AG08395 (cell line): ENCODE measurements around the gene PPIL4.
"Not testable (repeated sequence)": the region's sequence is repeated elsewhere in the genome, so short reads cannot be mapped to it uniquely, and the experiment has no call there.

Experiments
- DNase-seq: peaks from one replicate; pipeline ENCODE4 v3.0.0; 2012; ENCODE audit warnings: mixed read lengths, low spot score

PPIL4 gene

GRCh38 chr6:149483334-149483725, 62.5 kb downstream of the PPIL4 start:
- no peak for DNase-seq

DNA sequence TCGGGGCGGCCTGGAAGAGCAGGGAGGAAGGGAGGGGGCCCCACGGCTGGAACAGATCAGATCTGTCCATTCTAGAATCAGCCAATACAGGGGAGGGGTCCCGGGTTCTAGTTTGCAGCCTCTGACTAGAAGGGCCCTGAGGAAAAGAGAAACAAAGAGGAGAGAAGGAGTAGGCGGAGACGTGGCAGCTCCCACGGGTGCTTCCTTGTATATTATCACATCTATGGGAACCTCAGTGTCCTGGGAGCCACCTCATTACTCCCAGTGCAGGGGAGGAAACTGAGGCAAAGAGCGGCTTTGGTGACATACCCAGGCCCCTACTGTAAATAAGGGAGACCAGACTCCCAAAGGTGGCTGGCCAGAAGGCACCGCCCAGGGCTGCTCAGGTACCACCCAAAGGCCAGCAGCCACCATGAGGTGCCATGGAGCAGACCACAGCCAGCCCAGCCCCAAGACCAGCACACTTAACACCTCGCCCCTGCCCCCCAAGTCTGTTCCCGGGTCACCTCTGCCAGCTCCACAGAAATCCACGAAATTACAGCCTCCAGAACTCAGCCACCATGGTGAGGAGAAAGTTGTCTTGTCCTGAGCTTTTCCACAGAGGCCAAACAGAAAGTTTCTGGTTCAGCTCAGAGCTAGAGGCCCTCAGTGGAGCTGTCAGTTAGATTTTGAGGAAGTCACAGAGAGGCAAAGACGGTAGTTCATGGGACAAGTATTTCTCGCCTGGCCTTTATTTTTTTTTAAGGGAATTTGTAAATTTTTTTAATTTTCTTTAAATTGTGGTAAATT, 63.1 kb downstream of the PPIL4 start:
- DNase-seq = no peak

GRCh38 chr6:149480502-149481280, 65.2 kb downstream of the PPIL4 start:
- DNase-seq = no peak

DNA sequence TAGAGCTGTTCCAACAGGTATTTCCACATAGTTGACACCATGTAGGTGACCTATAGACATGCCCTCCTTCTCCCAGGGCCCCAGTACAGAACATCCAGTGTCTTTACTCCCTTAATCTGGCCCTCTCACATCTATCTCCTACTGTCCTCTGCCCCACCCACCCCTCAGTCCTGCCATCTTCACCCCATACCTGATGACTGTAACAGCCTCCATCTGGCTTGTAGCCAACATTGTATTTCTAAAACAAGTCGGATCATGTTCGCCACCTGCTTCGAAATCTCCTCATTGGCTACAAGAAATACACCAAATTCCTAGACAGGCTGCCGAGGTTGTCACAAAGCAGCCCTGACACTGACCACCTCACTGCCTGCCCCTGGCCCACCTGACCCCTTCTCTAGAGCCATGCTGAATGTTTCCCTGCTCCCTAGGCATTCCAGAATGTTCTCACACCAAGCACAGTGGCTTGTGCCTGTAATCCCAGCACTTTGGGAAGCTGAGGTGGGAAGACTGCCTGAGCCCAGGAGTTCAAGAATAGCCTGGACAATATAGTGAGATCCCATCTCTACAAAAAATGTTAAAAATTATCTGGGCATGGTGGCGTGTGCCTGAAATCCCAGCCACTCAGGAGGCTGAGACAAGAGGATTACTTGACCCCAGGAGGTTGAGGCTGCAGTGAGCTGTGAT, 67.1 kb downstream of the PPIL4 start:
- no peak for DNase-seq

- DNase-seq = no peak
Measured at GRCh38 chr6:149477544-149477943, 68.3 kb downstream of the PPIL4 start.

GRCh38 chr6:149476789-149477455, 68.9 kb downstream of the PPIL4 start:
- no peak for DNase-seq

DNA sequence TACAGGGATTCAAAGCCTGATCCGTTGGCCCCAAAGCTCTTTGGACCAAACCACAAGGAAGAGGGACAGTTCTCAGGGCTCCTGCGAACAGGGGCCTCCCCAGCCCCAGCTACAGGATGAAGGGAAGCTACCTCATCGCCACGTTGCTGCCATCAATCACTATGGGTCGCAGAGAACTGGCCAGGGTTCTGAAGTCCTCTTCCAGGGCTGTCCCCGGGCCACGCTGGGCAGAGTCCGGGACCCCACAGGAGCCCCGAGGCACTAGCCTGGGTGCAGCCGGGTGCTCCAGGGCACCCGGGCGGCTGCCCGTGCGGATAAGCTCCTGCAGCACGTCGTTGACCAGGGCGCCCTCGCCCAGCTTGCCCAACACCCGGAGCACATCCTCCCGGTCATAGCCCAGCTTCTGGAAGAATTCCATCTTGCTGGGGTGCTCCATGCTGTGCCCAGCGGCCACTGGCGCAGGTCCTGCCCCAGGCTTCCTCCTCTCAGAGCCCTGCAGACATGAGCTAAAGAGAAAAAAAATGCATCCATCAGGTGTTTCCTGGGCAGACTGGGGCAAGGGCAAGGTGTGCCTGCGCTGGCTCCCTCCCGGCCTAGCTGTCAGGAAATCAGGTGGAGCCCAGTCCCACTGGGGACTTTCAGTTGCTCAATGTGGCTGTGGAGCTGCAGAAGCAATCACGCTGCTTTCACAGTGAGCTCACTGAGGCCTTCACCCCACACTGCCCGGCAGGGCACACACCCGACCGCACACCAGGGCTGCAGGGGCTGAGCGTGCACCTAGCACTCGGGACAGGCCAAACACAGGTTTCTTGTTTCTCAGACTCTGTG, 71.5 kb downstream of the PPIL4 start:
- DNase-seq = no peak

GRCh38 chr6:149473080-149474052, 72.5 kb downstream of the PPIL4 start:
- DNase-seq = no peak

DNA sequence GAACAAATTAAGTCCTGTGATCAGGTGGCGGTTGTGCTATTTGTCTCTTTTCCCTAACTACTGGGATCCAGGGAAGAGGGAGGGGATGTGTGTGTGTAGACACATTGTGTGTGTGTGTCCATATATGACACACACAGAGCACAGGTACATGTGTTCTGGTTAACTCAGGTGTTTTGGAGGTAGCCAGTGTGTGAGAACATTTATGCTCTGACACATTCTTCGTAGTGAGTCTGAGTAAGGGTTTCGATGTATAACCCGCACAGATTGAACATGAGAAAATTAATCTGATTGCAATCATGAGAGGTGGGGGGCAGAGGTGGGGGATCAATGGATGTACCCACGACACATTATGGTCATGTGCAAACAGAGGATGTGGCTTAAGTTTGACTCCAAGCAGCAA, 73.6 kb downstream of the PPIL4 start:
- DNase-seq = no peak

GRCh38 chr6:149471801-149472200, 74.0 kb downstream of the PPIL4 start:
- DNase-seq = no peak

GRCh38 chr6:149470948-149471347, 74.9 kb downstream of the PPIL4 start:
- DNase-seq = no peak

GRCh38 chr6:149468179-149468578, 77.7 kb downstream of the PPIL4 start:
- DNase-seq = no peak

DNA sequence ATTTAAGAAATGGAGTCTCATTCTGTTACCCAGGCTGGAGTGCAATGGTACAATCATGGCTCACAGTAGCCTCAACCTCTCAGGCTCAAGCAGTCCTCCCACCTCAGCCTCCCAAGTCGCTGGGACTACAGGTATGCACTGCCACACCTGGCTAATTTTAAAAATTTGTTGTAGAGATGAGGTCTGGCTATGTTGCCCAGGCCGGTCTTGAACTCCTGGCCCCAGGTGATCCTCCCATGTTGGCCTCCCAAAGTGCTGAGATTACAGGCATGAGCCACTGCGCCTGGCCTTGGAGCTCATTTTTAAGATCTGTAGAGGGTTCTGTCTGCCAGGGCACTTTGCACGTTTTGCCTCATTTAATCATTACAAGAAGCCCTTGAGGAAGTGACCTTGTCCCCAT, 78.6 kb downstream of the PPIL4 start:
- no peak for DNase-seq

GRCh38 chr6:149464411-149464810, 81.4 kb downstream of the PPIL4 start:
- DNase-seq = no peak

DNA sequence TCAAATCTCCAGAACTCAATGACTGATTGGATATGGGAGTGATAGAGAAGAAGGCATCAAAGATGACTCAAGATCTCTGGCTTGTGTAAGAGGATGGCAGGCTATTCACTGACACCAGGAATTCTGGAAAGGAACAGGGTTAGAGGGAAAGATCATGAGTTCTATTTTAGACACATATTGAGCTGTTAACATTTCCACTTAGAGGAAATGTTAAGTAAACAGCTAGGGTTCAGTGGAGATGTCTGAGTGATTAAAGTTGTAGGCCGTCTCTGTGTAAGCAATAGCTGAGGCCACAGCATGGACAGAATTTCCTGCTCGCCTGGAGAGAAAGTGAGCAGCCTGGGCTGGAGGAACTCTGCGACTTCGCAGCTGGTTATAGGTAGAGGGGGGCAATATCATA, 82.1 kb downstream of the PPIL4 start:
- DNase-seq = no peak

DNA sequence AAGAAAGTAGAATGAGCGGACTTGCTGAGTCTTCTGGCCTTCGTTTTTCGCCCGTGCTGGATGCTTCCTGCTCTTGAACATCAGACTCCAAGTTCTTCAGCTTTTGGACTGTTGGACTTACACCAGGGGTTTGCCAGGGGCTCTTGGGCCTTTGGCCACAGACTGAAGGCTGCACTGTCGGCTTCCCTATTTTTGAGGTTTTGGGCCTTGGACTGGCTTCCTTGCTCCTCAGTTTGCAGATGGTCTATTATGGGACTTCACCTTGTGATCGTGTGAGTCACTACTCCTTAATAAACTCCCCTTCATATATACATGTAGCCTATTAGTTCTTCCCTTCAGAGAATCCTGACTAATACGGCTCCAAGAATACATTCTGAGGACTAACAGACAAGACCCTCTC, 83.1 kb downstream of the PPIL4 start:
- not testable (repeated sequence) for DNase-seq

- no peak for DNase-seq
Measured at GRCh38 chr6:149461670-149462069, 84.2 kb downstream of the PPIL4 start.

DNA sequence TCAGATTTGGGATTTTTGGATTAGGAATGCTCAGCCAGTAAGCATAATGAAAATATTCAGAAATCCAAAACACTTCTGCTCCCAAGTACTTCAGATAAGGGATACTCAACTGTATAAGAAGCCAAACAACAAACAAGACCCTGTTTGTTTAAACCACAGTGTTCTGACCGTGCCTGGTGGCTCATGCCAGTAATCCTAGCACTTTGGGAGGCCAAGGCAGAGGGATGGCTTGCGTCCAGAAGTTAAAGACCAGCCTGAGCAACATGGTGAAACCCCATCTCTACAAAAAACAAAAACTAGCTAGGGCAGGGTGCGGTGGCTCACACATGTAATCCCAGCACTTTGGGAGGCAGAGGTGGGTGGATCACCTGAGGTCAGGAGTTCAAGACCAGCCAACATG, 85.6 kb downstream of the PPIL4 start:
- not testable (repeated sequence) for DNase-seq

DNA sequence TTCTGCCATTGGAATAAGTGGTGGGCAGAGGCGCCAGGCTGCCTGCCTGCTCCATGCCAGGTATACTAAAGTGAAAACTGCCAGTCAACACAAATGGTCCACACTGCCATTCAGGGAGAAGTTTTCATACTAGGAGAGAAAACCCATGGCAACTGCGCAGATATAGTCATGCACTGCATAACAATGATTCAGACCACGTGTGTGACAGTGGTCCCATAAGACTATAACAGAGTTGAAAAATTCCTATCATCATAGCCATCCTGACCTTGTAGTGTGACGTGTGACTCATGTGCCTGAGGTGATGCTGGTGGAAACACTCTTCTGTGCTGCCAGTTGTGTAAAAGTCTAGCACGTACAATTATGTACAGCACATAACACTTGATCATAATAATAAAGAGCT, 86.1 kb downstream of the PPIL4 start:
- DNase-seq = no peak

- no peak for DNase-seq
Measured at GRCh38 chr6:149458806-149459205, 87.0 kb downstream of the PPIL4 start.
